D721Med (cell line): ENCODE results near the gene MACROH2A1.

ENCODE experiments used
- DNase-seq: peaks from one replicate; pipeline ENCODE4 v3.0.0; 2011; ENCODE audit warnings: low spot score; ENCODE audit not compliant: insufficient read length
- FAIRE-seq: peaks from 2 replicates; lab custom pipeline; 2011; peaks lifted over from hg19 to GRCh38; lab: Jason Lieb, UNC
- CTCF ChIP-seq: IDR thresholded peaks from 2 replicates; pipeline ENCODE4 v1.5.1; 2012; ENCODE audit warnings: mild to moderate bottlenecking, control low read depth; ENCODE audit not compliant: insufficient read depth; ENCODE audit errors: missing control alignments

Gene MACROH2A1

GRCh38 chr5:135435467-135436330, 36.7 kb upstream of the MACROH2A1 start:
- DNase-seq: no peak
- FAIRE-seq: no peak
- TF ChIP-seq CTCF: no peak

DNA sequence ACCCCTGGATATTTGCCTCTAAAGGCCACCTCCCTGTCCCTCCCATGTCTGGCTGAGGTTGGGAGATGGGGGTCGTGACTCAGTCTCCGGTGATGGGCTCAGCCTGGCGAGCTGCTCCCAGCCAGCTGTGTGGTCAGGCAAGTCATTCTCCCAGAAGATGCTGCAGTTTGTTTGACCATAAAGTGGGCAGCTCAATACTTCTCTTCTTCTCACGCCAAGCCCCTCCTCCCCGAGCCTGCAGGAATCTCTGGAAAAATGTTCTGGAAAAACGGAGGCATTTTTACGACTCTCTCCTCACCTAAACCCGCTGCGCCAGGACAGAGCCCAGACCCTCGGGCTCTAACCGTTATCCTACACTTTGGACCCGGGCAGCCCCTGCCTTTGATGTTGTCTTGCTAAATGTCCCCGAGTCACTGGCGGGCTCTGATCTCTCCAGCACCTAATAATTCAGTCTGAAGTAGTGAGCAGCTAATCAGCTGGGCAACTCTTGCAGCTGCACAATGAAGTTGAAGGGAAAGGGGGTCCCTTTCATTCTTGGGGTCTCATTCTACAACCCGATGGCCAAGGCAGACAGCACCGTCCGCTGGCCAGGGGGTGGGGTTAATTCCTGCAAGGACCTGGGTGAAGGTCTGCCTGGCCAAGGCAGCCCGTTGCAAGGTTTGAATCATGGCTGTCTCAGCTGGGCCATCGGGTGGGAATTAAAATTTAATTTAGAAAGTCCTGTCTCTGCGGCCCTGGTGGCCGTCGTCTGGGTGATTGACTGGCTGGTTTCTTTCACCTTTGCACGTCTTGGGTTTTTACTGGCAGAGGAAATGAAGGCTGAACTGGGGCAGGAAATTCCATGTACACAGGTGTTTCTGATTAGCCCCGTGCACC, 35.8 kb upstream of the MACROH2A1 start:
- no peak for TF ChIP-seq CTCF
- DNase-seq (no peak), FAIRE-seq (no peak)

- no peak for TF ChIP-seq CTCF
- DNase-seq (no peak), FAIRE-seq (no peak)
Observed at GRCh38 chr5:135433681-135434426, 34.8 kb upstream of the MACROH2A1 start.

DNA sequence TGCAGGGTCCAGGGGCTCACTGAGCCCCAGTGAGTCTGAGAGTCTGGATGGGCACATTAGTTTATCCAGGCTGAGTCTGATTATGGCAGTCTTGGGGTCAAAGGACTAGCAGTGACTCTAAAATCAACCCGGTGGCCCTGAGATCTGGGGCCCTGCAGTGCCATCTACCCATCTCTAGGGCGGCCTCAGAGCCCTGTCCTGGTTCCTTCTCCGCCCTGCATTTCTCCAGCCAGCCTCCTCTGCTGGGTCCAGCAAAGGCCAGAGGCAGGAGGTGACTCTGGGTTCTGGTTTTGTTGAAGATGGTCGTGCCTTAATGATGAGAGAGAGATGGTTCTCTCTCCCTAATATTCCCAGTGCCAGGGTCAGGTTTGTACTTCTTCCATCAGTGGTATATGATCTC, 33.1 kb upstream of the MACROH2A1 start:
- TF ChIP-seq CTCF: no peak
- FAIRE-seq: no peak
- no peak for DNase-seq

DNA sequence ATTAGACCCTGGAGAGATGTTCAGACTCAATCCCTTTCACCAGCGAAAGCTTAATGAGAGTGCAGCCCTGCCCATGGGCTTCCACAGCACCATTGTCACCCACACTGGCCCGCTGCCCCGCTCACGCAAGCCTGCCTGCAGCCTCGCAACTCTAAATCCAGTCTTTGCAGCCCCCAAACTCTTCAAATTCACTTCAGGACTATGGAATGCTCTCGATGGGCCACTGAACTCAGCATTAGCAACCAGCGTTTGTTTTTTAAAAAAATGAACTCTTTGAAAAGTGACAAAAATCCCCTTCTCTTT, 31.1 kb upstream of the MACROH2A1 start:
- FAIRE-seq (no peak), DNase-seq (no peak)
- TF ChIP-seq CTCF: no peak

GRCh38 chr5:135429301-135430134, 30.5 kb upstream of the MACROH2A1 start:
- FAIRE-seq (no peak), DNase-seq (no peak)
- no peak for TF ChIP-seq CTCF
